ENCODE measurements around the gene PPP1R12B.

The PPP1R12B gene

DNA sequence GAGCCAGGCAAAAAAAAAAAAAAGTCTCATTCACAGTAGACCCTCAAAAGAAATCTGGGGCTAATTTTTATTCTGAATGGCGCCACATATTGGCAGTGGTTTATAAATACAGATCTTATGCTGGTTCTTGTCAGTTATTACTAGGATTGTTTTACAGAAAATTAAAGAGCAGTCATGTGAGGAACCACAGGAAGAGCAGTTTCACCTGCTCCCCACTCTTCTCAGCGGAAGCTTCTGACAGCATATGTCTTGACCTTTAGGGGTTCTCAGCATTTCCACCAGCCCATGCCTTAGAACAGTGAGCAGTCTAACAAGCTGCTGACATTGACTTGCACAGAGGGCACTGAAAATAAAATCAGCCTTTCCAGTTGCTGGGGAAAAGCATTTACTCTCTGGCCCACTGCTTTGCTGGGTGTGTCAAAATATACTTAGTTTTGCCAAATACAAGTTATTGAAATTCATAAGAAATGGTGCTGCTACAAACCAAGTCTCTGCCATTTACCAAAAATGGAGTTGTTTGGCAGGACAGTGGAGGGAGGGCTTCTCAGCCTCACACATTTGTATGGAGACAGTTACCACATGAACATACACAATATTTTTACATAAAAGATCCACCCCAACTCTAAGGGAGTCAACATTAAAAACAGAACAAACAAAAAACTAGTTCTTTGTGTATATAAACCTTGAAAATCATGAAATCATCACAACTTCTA lies 217.5 kb downstream of the PPP1R12B start (continued):
- TF ChIP-seq, protein P1, sequence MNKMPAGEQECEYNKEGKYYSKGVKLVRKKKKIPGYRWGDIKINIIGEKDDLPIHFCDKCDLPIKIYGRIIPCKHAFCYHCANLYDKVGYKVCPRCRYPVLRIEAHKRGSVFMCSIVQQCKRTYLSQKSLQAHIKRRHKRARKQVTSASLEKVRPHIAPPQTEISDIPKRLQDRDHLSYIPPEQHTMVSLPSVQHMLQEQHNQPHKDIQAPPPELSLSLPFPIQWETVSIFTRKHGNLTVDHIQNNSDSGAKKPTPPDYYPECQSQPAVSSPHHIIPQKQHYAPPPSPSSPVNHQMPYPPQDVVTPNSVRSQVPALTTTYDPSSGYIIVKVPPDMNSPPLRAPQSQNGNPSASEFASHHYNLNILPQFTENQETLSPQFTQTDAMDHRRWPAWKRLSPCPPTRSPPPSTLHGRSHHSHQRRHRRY (tag by site-specific recombination; IDR thresholded peaks at IDR 0.05), result no peak

DNA sequence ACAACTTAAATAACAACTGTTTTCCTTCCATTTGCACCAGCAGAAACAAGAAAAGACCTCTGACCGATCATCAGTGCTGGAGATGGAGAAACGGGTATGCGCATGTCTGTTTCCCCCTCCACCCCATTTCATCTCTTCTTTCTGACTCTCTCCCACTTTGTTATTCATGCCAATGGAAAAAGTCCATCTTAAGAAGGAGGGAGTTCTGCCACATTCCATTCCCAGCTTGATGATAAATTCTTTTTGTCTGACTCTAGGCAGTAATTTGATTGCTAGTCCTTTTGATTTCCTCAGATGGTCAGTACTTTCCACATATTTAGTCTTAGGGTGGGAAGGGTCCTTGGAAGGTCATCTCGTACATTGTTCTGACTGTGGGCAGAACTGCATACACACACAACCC lies 219.2 kb downstream of the PPP1R12B start:
- Histone ChIP-seq H3K9me3 (ENCODE audit: control insufficient read depth, insufficient read depth, low read depth, low read length) (no peaks in the 10 kb centered on the region), H3K4me3 (ENCODE audit: low read depth, low read length) (no peak overlapping the region), H3K27ac (ENCODE audit: extremely low read depth, low read depth, low read length) (no peak overlapping the region), H3K4me1 (ENCODE audit: control insufficient read depth, insufficient read depth, low read length) (no peaks in the 10 kb centered on the region), H3K36me3 (ENCODE audit: control insufficient read depth in 2 of 2, insufficient read depth in 1 of 2, low read length in 2 of 2) (no peaks in the 10 kb centered on the region)
- POLR2A ChIA-PET, result no interaction called here
- TF ChIP-seq ZNF37A (tag by site-specific recombination; IDR thresholded peaks at IDR 0.05) (no peak), GFI1B (tag by site-specific recombination; IDR thresholded peaks at IDR 0.05) (no peak), ZNF843 (tag by site-specific recombination; IDR thresholded peaks at IDR 0.05) (no peak), GLIS2 (tag by site-specific recombination; IDR thresholded peaks at IDR 0.05) (no peak), ZBTB21 (tag by site-specific recombination; IDR thresholded peaks at IDR 0.05) (no peak), ZNF830 (tag by site-specific recombination; IDR thresholded peaks at IDR 0.05; ENCODE audit: low read depth) (no peak), ZNF626 (tag by site-specific recombination; IDR thresholded peaks at IDR 0.05) (no peak), ZFP41 (tag by site-specific recombination; IDR thresholded peaks at IDR 0.05; ENCODE audit: borderline replicate concordance) (no peak)
- TF ChIP-seq, protein P2, sequence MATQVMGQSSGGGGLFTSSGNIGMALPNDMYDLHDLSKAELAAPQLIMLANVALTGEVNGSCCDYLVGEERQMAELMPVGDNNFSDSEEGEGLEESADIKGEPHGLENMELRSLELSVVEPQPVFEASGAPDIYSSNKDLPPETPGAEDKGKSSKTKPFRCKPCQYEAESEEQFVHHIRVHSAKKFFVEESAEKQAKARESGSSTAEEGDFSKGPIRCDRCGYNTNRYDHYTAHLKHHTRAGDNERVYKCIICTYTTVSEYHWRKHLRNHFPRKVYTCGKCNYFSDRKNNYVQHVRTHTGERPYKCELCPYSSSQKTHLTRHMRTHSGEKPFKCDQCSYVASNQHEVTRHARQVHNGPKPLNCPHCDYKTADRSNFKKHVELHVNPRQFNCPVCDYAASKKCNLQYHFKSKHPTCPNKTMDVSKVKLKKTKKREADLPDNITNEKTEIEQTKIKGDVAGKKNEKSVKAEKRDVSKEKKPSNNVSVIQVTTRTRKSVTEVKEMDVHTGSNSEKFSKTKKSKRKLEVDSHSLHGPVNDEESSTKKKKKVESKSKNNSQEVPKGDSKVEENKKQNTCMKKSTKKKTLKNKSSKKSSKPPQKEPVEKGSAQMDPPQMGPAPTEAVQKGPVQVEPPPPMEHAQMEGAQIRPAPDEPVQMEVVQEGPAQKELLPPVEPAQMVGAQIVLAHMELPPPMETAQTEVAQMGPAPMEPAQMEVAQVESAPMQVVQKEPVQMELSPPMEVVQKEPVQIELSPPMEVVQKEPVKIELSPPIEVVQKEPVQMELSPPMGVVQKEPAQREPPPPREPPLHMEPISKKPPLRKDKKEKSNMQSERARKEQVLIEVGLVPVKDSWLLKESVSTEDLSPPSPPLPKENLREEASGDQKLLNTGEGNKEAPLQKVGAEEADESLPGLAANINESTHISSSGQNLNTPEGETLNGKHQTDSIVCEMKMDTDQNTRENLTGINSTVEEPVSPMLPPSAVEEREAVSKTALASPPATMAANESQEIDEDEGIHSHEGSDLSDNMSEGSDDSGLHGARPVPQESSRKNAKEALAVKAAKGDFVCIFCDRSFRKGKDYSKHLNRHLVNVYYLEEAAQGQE (tag by site-specific recombination; IDR thresholded peaks at IDR 0.05), result no peak
- TF ChIP-seq, protein P1 (tag by site-specific recombination; IDR thresholded peaks at IDR 0.05), result no peak
- CTCF ChIA-PET, result interaction anchor here (0.8 to 2.0 kb wide), 2 partner anchors 10 to 66 kb away, joined by 3 to 6 read pairs; no protein-coding TSS in a partner anchor

DNA sequence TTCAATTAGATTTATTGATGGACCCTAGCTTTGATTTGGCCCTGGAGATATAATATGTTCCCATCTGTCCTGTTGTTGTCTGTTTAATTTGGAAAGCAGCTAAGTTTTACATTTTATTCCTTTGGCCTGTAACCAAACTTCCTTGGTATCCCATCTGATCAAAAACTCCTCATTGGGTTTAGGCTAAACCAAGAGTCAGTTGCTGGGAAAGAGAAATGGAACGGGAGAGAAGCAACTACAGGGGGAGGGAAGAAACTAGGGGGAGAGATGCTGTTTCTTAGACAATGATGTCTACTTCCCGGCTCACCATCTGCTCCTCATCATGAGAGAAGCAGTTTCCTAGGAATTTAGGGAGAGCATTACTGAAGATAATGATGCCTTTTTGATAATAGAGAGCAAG lies 219.9 kb downstream of the PPP1R12B start:
- no peaks in the 10 kb centered on the region for H3K36me3 ChIP-seq (ENCODE audit: control insufficient read depth in 2 of 2, insufficient read depth in 1 of 2, low read length in 2 of 2)
- POLR2A ChIA-PET, result no interaction called here
- H3K27ac ChIP-seq (ENCODE audit: extremely low read depth, low read depth, low read length), result no peak overlapping the region
- TF ChIP-seq ZNF155 (tag by site-specific recombination; IDR thresholded peaks at IDR 0.05) (no peak), ZNF660 (tag by site-specific recombination; IDR thresholded peaks at IDR 0.05) (no peak), ZNF2 (tag by site-specific recombination; IDR thresholded peaks at IDR 0.05) (no peak), ZNF792 (tag by site-specific recombination; IDR thresholded peaks at IDR 0.05) (no peak), ZNF324 (tag by site-specific recombination; IDR thresholded peaks at IDR 0.05) (no peak), ZNF610 (tag by site-specific recombination; IDR thresholded peaks at IDR 0.05; ENCODE audit: borderline replicate concordance) (no peak), ZNF184 (tag by site-specific recombination; IDR thresholded peaks at IDR 0.05) (no peak), ZNF629 (tag by site-specific recombination; IDR thresholded peaks at IDR 0.05) (no peak)
- TF ChIP-seq, protein P3, sequence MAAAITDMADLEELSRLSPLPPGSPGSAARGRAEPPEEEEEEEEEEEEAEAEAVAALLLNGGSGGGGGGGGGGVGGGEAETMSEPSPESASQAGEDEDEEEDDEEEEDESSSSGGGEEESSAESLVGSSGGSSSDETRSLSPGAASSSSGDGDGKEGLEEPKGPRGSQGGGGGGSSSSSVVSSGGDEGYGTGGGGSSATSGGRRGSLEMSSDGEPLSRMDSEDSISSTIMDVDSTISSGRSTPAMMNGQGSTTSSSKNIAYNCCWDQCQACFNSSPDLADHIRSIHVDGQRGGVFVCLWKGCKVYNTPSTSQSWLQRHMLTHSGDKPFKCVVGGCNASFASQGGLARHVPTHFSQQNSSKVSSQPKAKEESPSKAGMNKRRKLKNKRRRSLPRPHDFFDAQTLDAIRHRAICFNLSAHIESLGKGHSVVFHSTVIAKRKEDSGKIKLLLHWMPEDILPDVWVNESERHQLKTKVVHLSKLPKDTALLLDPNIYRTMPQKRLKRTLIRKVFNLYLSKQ (tag by site-specific recombination; IDR thresholded peaks at IDR 0.05; ENCODE audit: borderline replicate concordance), result no peak
- TF ChIP-seq, protein P4, sequence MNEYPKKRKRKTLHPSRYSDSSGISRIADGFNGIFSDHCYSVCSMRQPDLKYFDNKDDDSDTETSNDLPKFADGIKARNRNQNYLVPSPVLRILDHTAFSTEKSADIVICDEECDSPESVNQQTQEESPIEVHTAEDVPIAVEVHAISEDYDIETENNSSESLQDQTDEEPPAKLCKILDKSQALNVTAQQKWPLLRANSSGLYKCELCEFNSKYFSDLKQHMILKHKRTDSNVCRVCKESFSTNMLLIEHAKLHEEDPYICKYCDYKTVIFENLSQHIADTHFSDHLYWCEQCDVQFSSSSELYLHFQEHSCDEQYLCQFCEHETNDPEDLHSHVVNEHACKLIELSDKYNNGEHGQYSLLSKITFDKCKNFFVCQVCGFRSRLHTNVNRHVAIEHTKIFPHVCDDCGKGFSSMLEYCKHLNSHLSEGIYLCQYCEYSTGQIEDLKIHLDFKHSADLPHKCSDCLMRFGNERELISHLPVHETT (tag by site-specific recombination; IDR thresholded peaks at IDR 0.05), result no peak
- TF ChIP-seq, protein P5, sequence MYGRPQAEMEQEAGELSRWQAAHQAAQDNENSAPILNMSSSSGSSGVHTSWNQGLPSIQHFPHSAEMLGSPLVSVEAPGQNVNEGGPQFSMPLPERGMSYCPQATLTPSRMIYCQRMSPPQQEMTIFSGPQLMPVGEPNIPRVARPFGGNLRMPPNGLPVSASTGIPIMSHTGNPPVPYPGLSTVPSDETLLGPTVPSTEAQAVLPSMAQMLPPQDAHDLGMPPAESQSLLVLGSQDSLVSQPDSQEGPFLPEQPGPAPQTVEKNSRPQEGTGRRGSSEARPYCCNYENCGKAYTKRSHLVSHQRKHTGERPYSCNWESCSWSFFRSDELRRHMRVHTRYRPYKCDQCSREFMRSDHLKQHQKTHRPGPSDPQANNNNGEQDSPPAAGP (tag by site-specific recombination; IDR thresholded peaks at IDR 0.05), result no peak
- TF ChIP-seq, protein P6, sequence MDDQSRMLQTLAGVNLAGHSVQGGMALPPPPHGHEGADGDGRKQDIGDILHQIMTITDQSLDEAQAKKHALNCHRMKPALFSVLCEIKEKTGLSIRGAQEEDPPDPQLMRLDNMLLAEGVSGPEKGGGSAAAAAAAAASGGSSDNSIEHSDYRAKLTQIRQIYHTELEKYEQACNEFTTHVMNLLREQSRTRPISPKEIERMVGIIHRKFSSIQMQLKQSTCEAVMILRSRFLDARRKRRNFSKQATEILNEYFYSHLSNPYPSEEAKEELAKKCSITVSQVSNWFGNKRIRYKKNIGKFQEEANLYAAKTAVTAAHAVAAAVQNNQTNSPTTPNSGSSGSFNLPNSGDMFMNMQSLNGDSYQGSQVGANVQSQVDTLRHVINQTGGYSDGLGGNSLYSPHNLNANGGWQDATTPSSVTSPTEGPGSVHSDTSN (CRISPR knock-in tag; IDR thresholded peaks at IDR 0.05), result no peak

More for the DNA sequence above, 219.9 kb downstream of the PPP1R12B start:
- H3K4me1 ChIP-seq (ENCODE audit: control insufficient read depth, insufficient read depth, low read length), result no peaks in the 10 kb centered on the region
- CTCF ChIA-PET, result interaction anchor here (1.2 to 2.0 kb wide), 3 partner anchors 9 to 226 kb away, joined by 3 to 6 read pairs (median 3); partner anchors contain the start of gene UBE2T
- no peak overlapping the region for H3K4me3 ChIP-seq (ENCODE audit: low read depth, low read length)
- no peaks in the 10 kb centered on the region for H3K9me3 ChIP-seq (ENCODE audit: control insufficient read depth, insufficient read depth, low read depth, low read length)
